GM19023 (cell line): ENCODE data around the gene TMED4.
"Not testable (repeated sequence)": the region's sequence is repeated elsewhere in the genome, so short reads cannot be mapped to it uniquely, and the experiment has no call there.

ENCODE experiments used
- ATAC-seq: cut with Tn5 transposase; IDR thresholded peaks from one replicate; pipeline ENCODE4 v1.9.1; 2021; ENCODE audit warnings: mild to moderate bottlenecking, moderate library complexity; ENCODE audit not compliant: unreplicated experiment

Gene TMED4

DNA sequence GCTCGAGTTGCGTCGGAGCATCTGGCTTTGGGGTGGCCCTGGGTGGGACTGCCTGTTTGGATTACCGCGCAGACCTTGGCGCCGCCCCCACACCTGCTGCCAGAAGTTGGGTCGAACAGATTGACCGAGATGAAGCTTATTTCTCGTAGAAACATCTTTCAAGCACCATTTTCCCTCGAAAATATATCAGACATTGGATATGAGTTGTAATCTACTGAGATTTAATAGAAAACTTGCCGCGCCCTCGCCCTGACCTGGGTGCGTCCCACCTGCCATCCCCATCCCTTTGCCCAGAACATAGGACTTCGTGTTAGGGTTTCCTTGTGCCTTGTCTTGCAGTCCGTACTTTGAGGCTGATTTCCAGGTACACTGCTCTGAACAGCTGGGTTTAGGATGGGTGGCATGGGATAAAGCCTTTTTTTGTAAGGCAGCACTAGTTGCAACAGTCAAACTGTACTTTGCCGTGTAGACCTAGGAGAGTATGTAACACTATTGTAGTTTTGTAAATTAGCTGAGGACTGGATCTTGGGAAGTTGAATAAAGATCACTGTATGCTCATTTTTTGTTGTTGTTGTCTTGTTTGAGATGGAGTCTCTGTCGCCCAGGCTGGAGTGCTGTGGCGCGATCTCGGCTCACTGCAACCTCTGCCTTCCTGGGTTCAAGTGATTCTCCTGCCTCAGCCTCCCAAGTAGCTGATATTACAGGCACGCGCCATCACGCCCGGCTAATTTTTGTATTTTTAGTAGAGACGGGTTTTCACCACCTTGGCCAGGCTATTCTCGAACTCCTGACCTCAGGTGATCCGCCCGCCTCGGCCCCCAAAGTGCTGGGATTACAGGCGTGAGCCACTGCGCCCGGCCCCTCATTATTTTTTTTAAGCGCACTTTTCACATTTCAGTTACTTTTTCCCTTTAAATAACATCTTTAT is 25.4 kb upstream of the TMED4 start:
- no peak for ATAC-seq

DNA sequence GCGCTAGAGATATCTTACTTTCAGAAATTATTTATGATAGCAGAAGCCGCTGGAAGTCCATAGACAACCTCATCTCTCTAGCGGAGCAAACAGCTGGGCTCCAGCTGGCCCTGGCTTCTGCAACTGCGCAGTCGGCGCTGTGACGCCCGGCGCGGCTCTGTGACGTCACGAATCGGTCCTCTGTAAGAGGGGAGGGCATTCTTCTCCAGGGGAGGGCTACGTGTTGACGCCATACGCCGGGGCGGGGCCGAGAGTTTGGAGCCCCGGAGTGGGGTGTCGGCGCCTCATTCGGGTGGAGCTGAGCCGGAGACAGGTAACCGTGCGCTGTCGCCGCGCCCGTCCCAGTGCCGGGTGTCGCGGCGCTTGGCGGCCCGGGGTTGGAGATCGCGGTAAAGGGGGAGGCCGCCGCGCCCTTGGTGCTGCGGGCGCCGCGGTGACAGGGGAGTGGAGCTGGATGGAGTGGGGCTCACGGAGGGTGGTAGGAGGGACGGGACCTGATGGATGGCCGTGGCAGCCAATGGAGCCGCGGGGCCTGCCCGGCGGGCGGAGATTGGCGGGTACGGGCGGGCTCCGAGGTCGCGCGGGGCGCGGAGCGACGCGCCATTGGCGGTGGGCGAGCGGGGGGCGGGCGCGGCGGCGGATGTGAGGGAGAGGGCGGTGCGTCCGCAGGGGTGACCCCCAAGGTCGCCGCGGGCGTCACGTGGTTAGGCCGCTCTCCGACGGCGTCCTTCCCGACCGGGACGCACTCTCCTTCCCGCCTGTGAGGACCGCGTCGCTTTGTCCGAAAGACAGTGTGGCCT is 24.5 kb upstream of the TMED4 start, which contains the start of gene OGDH:
Gene OGDH, plus strand, starts transcription at position 287 of the 800 bp plus-strand sequence. CDS start 17,717 bp downstream, outside the sequence.
- peak; percentile 96 for ATAC-seq

DNA sequence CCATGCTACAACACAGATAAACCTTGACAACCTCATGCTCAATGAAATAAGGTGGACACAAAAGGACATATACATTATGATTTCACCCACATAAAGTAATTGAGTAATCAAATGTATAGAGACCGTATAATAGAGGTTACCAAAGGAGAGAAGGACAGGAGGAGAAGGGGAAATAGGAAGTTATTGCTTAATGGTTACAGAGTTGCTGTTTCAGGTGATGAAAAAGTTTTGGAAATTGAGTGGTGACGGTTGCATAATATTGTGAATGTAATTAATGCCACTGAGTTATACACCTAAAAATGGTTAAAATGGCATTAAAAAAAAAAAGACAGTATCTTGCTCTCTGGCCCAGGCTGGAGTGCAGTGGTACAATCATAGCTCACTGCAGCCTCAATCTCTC is 22.9 kb upstream of the TMED4 start:
- ATAC-seq = no peak

DNA sequence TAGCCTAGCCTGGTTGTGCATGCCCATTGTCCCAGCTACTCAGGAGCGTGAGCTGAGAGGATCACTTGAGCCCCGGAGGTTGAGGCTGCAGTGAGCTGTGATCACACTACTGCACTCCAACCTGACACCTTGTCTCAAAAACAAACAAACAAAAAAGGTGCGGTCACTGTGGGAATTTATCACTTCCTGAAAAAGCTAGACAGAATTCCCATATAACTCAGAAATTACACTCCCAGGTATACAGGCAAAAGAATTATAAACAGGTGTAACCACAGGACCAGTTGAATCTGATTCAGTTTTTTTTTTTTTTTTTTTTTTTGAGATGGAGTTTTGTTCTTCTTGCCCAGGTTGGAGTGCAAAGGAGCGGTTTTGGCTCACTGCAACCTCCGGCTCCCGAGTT is 21.2 kb upstream of the TMED4 start:
- ATAC-seq = no peak

DNA sequence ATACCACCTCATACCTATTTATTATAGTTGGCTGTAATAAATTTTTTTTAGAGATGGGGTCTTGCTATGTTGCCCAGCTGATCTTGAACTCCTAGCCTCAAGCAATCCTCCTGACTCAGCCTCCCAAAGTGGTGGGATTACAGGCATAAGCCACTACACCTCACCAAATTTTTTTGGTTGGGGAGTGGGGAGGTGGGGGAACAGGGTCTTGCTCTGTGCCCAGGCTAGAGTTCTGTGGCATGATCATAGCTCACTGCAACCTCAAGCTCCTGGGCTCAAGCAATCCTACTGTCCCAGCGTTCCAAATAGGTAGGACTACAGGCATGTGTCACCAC is 20.5 kb upstream of the TMED4 start:
- ATAC-seq = no peak

DNA sequence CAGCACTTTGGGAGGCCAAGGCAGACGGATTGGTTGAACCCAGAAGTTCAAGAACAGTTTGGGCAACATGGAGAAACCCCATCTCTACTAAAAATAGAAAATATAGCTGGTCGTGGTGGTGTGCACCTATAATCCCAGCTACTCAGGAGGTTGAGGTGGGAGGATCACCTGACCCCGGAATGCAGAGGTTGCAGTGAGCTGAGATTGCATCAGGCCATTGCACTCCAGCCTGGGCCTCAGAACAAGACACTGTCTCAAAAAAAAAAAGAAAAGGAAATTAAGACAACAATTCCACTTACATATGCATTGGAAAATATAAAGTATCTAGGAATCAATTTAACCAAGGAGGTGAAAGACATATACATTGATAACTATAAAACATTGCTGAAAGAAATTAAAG is 17.2 kb upstream of the TMED4 start:
- ATAC-seq = no peak

DNA sequence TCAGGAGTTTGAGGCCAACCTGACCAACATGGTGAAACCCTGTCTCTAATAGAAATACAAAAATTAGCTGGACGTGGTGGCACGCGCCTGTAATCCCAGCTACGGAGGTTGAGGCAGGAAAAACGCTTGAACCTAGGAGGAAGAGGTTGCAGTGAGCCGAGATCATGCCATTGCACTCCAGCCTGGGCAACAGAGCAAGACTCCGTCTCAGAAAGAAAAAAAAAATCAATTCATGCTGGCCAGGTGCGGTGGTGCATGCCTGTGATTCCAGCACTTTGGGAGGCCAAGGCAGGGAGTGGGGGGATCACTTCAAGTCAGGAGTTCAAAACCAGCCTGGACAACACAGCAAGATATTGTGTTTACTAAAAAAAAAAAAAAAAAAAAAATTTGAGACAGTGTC is 15.2 kb upstream of the TMED4 start:
- not testable (repeated sequence) for ATAC-seq

DNA sequence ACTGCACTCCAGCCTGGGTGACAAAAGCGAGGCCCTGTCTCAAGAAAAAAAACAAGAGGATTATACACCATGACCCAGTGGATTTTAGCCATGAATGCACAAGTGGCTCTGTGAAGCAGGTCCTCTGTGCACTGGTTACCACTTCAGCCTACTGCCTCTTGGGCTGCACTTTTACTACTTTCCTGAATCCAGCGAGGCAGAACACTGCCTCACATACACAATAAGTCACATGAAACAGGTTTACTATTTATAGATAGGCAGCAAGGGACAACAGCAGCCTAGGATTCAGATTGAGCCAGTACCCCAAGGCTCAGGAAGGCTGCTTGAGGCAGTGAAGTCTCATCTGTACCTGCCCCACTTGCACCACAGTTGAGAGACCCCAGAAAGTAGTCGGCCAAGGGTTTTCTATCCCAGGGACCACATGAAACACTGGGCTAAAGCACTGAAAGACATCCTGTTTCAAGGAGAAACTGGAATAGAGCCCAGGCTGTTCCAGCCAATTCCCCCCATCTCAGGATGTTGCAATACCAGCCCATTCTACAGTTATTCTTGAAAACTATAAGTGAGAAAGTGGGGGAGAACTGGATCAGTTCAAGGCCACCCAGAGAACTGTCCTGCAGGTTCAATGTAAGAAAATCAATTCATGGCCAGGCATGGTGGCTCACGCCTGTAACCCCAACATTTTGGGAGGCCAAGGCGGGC is 14.1 kb upstream of the TMED4 start:
- no peak for ATAC-seq

DNA sequence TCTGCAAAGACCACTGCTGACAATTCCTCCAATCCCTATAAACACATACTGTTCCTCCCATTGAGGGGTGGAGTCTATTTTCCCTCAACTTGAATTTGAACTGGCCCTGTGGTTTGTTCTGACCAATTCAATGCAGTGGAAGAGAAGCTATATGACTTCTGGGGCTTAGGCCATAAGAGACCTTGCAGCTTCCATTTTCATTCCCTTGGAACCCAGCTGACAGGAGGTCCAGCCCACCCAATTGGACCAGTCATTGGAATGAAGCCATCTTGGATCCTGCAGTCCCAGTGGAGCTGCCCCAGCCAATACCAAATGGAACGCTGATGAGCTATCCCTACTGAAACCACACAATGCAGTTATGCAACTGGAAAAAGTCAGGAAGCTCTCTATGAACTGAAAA is 8.9 kb upstream of the TMED4 start:
- ATAC-seq = no peak

DNA sequence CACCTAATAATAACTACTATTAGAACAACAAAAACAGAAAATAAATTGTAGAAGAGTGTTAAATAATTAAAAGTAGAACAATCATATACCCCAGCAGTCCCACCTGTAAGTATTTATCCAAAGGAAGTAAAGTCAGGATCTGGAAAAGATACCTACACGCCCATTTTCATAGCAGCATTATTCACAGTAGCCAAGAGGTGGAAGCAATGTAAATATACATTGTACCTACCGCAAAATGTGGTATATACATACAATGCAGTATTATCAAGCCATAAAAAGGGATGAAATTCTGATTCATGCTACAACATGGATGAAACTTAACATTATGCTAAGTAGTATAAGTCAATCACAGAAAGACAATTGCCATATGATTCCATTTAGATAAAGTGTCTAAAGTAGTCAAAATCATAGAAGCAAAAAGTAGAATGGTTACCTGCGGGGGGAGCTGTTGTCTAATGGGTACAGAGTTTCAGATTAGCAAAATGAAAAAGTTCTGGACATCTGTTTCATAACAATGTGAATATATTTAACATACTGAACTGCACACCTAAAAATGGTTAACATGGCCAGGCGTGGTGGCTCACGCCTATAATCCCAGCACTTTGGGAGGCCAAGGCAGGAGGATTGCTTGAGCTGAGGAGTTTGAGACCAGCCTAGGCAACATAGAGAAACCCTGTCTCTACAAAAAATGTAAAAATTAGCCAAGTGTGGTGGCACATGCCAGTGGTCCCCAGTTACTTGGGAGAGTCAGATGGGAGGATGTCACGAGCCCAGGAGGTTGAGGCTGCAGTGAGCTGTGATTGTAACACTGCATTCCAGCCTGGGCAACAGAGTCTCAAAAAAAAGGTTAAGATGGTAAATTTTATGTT is 6.0 kb upstream of the TMED4 start:
- ATAC-seq = no peak

DNA sequence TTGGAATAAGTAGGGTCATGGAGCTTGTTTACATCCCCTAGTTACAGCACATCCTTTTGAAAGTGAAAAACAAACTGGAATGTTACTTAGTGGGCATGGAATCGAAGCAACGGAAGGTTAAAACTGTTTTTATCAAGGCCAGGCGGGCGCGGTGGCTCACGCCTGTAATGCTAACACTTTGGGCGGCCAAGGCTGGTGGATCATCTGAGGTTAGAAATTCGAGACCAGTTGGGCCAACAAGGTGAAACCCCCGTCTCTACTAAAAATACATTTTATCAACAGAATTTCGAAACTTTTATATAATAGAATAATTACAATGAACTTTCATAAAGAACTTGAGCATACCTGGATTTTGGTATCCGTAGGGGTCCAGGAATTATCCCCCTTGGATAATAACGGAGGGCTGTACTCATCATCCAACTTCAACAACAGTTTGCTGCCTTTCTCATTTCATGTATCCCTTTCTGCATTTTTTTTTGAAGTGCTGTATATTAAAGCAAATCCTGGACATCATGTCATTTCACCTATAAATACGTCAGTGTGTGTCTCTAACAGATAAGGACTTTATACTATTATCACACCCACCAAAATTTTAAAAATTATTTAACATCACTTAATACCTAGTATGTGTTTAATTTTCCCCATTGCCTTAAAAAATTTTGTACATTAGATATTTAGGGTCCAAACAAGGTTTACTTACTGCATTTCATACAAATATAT is 1.3 kb upstream of the TMED4 start:
- no peak for ATAC-seq

DNA sequence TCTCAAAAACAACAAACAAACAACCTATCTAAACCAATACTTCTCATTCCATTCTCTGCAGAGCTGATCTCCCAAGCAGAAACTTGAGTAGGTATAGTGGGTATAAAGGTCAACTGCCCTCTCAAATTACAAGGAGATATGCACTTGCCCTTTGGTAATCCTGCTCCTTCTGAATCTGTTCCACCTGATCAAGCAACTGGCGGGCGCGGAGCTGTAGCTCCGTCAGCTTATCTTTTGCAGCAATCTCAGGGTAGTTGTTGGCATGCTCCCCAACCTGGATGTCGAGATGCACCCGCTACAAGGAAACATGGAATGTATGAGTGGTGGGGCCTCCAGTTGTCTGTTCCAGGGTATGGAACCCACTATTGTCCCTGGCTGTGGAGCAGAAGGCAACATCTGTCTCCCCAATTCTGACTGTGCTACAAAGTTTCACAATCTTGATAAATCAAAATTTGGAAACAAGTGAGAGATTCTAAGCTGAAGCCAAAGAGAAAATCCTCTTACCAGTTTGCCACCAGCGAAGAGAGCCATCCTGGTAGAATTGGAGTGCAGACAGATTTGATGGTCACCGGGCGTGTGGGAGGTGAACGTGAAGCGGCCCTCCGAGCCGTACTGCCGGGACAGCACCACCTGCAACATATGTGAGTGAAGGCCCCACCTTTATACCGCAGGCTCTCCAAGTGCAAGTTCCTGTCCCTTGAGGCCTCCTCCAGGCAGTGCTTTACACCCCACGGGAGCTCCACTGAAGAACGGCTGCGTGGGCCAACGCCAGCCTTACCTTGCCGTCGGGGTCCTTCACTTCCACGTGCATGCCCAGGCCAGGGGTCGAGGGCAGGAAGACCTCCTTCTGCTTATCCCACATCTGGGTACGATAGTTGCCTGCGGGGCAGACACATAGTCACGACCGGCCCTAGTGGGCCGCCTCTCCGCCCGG is 819 bp downstream of the TMED4 start:
- ATAC-seq = peak; percentile 36

DNA sequence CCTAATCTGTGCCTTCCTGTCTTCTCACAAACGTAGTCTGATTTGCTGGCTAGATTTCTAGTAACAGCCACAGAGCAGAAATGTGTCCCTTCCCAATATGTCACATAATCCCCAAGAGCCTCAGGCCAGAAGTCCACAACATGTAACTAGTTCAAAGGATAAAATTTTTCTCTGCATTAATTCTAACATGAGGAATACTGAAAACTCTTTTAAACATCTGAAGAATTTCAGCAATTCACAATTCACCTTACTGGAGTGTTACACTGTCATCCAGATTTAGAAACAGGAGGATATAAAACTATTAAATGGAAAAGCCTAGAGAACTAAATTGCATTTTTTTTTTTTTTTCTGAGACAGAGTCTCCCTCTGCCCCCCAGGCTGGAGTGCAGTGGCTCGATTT is 5.8 kb downstream of the TMED4 start:
- no peak for ATAC-seq

DNA sequence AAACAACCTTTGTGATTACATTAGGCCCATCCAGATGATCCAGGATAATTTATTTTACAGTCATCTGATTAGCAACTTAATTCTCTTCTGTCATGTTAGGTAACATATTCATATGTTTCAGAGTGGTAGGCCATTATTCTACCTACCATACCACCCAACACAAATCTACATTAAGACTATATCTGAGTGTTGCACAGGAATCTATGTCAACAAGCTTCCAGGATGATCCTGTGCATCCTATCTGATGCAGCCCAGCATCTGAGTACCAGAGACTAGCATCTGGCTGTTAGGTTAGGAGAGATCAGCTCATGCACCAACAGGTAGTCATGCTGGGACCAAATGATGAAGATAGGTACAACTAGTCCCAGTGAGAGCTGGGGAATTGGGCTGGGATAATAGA is 7.0 kb downstream of the TMED4 start:
- no peak for ATAC-seq

DNA sequence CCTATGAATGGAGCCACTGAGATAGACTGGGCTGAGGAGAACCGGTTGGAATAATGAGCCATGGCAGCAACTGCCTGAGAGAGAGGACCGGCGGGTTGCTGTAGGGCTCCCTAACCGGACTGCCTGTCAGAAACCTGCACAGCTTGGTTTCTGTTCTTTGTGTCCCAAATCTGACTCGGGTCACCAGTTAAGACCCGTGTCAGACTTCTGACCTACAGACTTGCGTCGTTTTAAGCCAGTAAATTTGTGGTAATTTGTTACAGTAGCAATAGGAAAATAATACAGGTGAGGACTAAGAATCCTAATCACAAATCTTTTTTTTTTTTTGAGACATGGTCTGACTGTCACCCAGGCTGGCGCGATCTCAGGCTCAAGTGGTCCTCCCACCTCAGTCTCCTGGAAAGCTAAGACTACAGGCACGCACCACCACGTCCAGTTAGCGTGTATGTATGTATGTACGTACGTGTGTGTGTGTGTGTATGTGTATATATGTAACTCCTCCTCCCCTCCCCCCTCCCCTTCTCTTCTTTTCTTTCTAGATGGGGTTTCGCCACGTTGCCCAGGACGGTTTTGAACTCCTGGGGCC is 7.7 kb downstream of the TMED4 start:
- no peak for ATAC-seq

DNA sequence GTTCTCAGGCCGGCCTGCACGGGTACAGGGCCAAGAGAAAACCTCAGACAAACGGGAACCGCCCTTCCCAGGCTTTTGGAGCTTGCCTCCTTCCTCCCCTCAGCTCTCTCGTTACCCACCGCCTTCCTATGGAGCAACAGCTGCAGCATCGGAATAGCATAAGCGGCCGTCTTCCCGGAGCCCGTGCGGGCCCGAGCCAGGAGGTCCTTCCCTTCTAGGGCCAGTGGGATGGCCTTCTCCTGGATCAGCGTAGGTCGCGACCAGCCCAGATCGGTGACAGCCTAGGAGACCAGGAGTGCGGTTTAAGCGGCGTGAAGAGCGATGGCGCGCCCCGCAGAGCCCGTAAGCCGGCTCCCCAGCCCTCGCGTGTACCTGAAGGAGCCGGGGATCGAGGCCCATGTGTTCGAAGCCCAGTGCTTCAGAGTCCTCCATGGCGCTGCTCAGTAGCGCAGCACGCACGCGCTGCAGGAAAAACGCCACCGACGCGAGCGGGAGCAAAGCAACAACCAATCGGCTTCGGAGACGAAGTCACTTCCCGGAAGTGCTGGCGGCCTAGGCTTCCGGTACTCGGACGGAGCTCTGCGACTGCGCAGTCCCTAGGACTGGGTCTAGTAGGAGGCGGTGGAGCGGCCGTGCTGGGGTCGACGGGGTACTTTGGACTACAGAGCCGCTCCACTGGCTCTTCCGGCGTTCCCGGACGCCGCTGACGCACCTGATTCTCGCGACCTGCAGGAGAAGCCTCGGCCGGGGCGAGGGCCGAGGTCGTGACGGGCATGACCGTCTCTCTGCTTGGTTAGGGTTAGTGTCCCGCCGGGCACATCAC is 8.4 kb downstream of the TMED4 start, which contains the start of gene DDX56:
Gene DDX56, minus strand, starts transcription at position 445 of the 823 bp plus-strand sequence. Its CDS starts 13 bp downstream, at position 432.
- ATAC-seq = peak; percentile 97

DNA sequence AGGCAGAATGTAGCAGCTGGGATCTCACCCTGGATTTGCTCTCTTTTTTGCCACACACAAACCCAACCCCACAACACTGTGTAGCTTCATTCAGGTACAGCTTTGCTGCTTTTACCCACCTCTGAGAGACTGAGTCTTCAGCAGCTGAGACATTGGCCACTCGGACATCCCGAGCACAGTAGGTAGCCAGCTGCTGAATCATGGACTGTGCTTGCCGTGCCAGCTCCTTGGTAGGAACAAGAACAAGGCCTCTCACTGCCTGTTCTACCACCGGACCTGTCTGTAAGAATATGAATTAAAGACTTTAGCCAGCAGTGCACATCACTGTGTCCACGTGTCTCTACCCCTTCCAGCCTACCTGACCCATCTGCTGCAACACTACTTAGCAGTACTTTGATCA is 9.3 kb downstream of the TMED4 start:
- no peak for ATAC-seq
